SK-N-DZ (cell line): ENCODE results near the gene RIMBP3C. TPM values are rescaled to one million over a fixed set of nuclear protein-coding genes. Genes with fewer than 3 reads are reported as not detected.
"Not testable (repeated sequence)": the region's sequence is repeated elsewhere in the genome, so short reads cannot be mapped to it uniquely, and the experiment has no call there.

Source experiments
- DNase-seq: peaks from one replicate; pipeline ENCODE4 v3.0.0-alpha.2; 2015; ENCODE audit warnings: low spot score
- polyA plus RNA-seq, 2 experiments: library from polyadenylated mRNA; depleted of rRNA; stranded (reverse); fragments of >200 nt; gene quantifications; 2 replicates each; pipeline ENCODE4 v1.2.3, GENCODE V29; 2014

The RIMBP3C gene, protein sequence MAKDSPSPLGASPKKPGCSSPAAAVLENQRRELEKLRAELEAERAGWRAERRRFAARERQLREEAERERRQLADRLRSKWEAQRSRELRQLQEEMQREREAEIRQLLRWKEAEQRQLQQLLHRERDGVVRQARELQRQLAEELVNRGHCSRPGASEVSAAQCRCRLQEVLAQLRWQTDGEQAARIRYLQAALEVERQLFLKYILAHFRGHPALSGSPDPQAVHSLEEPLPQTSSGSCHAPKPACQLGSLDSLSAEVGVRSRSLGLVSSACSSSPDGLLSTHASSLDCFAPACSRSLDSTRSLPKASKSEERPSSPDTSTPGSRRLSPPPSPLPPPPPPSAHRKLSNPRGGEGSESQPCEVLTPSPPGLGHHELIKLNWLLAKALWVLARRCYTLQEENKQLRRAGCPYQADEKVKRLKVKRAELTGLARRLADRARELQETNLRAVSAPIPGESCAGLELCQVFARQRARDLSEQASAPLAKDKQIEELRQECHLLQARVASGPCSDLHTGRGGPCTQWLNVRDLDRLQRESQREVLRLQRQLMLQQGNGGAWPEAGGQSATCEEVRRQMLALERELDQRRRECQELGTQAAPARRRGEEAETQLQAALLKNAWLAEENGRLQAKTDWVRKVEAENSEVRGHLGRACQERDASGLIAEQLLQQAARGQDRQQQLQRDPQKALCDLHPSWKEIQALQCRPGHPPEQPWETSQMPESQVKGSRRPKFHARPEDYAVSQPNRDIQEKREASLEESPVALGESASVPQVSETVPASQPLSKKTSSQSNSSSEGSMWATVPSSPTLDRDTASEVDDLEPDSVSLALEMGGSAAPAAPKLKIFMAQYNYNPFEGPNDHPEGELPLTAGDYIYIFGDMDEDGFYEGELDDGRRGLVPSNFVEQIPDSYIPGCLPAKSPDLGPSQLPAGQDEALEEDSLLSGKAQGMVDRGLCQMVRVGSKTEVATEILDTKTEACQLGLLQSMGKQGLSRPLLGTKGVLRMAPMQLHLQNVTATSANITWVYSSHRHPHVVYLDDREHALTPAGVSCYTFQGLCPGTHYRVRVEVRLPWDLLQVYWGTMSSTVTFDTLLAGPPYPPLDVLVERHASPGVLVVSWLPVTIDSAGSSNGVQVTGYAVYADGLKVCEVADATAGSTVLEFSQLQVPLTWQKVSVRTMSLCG (N-terminal part only)
- 0.06 and 0.12 TPM in 2 replicates for polyA plus RNA-seq (2014; cell fraction: cytosol; rRNA removed)
- 0.44 TPM in 1 of 2 replicates, not detected in the other for polyA plus RNA-seq (2014; cell fraction: nucleus; rRNA removed)

GRCh38 chr22:21551361-21551760 is at the start of gene RIMBP3C:
Gene RIMBP3C, minus strand, starts transcription at chr22:21551461. Its CDS starts 485 bp downstream, at chr22:21550976.
- not testable (repeated sequence) for DNase-seq

DNA sequence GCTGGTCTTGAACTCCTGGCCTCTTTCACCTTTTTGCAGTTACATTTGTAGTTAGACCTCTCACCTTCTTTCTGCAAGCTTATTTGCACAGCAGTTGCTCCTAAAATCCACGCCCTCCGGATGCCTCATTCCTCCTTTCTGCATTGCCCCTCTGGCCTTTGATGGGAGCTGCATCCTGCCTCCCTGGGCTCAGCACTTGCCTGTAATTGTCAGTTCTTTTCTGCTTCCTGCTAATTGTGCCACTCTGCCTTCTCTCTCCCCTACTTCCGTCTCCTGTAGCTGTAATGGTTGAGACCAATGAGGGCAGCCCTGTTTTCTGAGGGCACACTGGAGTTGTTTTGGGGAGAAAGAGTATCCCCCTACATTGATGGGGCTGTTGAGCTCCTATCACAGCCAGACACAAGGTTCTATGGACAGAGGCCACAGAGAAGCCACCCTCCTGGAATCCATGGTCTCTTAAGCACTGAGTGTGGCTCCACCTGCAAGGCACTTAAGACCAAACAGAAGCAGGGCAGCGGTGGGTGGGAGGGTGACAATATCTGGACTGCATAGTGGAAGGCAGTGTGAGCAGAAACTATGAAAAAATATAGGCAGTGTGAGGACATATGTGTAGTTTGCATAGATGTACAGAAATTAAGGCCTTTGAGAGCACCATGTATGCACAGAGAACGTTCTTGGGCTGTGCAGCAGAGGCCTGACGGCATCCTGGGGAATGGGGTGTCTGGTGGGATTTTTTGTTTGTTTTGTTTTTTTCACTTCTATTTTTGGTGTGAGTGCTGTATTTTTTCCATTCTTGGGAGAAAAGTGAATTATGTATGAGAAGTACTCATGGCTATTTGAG is 48.0 kb upstream of the RIMBP3C start:
- DNase-seq, result no peak

- DNase-seq, result no peak
Observed at GRCh38 chr22:21598302-21598701, 47.0 kb upstream of the RIMBP3C start.

DNA sequence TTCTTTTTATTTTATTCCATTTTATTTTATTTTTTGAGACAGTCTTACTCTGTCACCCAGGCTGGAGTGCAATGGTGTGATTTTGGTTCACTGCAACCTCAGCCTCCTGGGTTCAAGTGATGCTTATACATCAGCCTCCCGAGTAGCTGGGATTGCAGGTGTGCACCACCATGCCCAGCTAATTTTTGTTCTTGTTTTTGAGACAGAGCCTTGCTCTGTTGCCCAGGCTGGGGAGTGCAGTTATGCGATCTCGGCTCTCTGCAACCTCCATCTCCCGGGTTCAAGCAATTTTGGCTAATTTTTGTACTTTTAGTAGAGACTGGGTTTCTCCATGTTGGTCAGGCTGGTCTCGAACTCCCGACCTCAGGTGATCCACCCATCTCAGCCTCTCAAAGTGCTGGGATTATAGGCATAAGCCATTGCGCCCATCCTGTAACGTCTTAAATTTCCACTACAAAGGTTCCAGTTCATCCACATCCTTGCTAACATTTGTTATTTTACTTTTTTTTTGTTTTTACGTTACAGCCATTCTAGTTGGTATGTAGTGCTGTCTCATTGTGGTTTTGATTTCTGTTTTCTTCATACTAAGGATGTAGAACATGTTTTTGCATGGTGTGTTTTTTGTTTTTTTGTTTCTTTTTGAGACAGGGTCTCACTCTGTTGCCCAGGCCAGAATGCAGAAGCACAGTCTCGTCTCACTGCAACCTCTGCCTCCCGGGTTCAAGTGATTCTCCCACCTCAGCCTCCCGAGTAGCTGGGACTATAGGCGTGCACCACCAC is 45.3 kb upstream of the RIMBP3C start:
- not testable (repeated sequence) for DNase-seq

GRCh38 chr22:21594865-21595452 is 43.7 kb upstream of the RIMBP3C start:
- no peak for DNase-seq

DNA sequence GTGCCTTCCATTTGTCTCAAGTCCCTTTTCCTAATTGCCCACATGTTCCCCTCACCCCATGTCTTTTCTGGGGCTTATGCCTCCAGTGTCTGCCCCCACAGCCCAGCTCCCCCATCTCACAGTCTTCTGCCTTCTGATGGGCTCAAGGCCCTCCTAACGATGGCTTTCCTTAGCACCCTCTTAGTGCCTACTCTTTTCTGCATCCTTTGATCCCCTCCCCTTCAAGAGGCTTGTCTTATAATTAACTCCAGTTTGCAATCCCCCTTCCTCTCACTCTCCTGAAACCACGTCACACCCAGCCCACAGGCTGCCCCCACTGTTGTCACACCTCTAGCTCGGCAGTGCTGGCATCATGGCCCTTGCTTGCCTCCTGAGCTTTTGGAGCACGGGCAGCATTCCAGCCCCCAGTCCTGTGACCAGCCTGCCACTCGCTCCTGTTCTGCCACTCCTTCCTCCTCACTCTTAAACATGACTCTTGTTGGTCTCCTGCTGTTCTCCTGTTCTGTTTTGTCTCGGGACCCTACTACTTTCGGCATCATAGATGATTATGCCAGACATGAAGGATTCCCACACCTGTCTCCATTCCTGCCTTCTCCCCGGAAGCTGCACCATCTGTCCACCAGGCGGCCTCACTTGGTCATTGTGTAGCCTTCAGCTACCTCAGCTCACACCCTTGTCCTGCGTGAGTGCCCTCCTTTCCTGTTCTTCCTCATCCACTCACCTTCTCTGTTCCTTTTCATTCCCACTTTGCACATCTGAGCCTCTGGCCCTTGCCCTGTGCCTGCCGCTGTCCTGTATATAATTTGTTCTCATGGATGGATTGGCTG is 42.4 kb upstream of the RIMBP3C start:
- no peak for DNase-seq

GRCh38 chr22:21592422-21592821 is 41.2 kb upstream of the RIMBP3C start:
- DNase-seq, result no peak

- DNase-seq, result no peak
Observed at GRCh38 chr22:21591695-21592094, 40.4 kb upstream of the RIMBP3C start.

DNA sequence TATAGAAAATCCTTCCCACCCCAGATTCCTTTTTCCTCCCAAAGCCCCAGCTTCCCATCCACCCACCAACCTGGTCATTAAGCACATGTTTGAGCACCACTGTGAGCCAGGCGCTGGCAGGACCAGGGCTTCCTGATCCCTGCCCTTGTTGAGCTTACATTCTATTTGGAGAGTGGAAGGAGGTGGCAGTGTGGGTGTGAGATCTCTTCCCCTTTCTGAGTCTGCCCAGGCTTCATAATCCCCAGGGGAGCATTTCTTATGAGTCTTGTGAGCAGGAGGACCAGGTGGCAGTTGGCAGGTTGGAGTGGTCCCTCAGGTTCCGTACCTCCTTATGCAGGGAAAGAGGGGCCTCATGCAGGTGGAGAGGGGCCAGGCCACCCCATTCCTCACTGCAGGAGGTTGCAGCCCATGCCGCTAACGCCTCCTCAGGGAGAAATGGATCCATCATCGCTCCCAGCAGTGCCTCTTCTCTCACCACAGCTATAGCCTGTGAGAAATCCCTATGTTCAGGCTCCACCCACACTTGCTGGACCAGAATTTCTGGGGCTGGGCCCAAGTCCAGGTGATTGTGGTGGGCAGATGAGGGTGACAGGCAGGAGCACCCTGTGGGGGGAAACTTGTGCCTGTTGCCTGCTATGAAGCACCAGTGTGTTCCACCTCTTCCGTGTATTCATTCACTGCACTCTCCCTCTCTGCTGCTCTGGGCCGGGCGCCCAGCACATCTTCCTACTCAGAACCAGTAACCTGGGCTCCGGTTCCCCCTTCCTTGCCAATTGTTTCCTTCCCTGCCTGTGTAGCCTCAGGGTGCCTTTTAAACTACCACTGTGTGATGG is 39.8 kb upstream of the RIMBP3C start:
- DNase-seq, result no peak

- no peak for DNase-seq
Observed at GRCh38 chr22:21589396-21589795, 38.1 kb upstream of the RIMBP3C start.

- no peak for DNase-seq
Observed at GRCh38 chr22:21587803-21588611, 36.7 kb upstream of the RIMBP3C start.

- no peak for DNase-seq
Observed at GRCh38 chr22:21585389-21585788, 34.1 kb upstream of the RIMBP3C start.

GRCh38 chr22:21582801-21583740 is 31.8 kb upstream of the RIMBP3C start:
- no peak for DNase-seq

- DNase-seq, result not testable (repeated sequence)
Observed at GRCh38 chr22:21581009-21581713, 29.9 kb upstream of the RIMBP3C start.

DNA sequence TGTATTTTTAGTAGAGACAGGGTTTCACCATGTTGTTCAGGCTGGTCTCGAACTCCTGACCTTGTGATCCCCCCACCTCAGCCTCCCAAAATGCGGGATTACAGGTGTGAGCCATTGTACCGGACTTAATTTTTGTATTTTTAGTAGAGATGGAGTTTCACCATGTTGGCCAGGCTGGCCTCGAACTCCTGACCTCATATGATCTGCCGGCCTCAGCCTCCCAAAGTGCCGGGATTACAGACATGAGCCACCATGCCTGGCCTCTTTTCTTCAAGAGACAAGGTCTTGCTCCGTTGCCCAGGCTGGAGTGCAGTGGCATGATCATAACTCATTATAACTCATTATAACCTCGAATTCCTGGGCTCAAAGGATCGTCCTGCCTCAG is 29.4 kb upstream of the RIMBP3C start:
- not testable (repeated sequence) for DNase-seq
